Transverse colon (tissue), 3 donors: ENCODE measurements around the gene TMPRSS2.

Experiments used
- POLR2A ChIP-seq: fragments of 450-650 bp; IDR thresholded peaks from one replicate; pipeline ENCODE4 v1.6.1; 2016; ENCODE audit warnings: antibody characterized with exemption, mild to moderate bottlenecking, moderate library complexity
- TF ChIP-seq, protein P1 (sequence below), 5 experiments: fragments of 200-600 bp in 3 of 5; fragments of 450-650 bp in 2 of 5; sonication (generic) in 3 of 5; IDR thresholded peaks; 1 replicate in 2 of 5; 2 replicates in 3 of 5; pipeline ENCODE4 v1.5.1; 2016 to 2017; ENCODE audit warnings: antibody characterized with exemption in 5 of 5, inconsistent platforms in 3 of 5, mild to moderate bottlenecking in 2 of 5, moderate library complexity in 1 of 5

- no peak for TF ChIP-seq POLR2A
- TF ChIP-seq, protein P1, sequence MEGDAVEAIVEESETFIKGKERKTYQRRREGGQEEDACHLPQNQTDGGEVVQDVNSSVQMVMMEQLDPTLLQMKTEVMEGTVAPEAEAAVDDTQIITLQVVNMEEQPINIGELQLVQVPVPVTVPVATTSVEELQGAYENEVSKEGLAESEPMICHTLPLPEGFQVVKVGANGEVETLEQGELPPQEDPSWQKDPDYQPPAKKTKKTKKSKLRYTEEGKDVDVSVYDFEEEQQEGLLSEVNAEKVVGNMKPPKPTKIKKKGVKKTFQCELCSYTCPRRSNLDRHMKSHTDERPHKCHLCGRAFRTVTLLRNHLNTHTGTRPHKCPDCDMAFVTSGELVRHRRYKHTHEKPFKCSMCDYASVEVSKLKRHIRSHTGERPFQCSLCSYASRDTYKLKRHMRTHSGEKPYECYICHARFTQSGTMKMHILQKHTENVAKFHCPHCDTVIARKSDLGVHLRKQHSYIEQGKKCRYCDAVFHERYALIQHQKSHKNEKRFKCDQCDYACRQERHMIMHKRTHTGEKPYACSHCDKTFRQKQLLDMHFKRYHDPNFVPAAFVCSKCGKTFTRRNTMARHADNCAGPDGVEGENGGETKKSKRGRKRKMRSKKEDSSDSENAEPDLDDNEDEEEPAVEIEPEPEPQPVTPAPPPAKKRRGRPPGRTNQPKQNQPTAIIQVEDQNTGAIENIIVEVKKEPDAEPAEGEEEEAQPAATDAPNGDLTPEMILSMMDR (IDR thresholded peaks at IDR 0.05): no peak
Observed at GRCh38 chr21:41506005-41506594, 1.9 kb downstream of the TMPRSS2 start.
